AG08395 (cell line): Measurements from ENCODE around the gene YWHAG.
A peak's percentile ranks its signal among the peaks of the same experiment; 100 is the strongest.
"Not testable (repeated sequence)": the region's sequence is repeated elsewhere in the genome, so short reads cannot be mapped to it uniquely, and the experiment has no call there.

Experiments
- DNase-seq: peaks from one replicate; pipeline ENCODE4 v3.0.0; 2012; ENCODE audit warnings: mixed read lengths, low spot score

YWHAG gene

GRCh38 chr7:76358481-76359110 is at the start of gene YWHAG:
Gene YWHAG, minus strand, starts transcription at chr7:76358991. Its CDS starts 183 bp downstream, at chr7:76358808.
- peak; percentile 90 for DNase-seq

GRCh38 chr7:76408121-76408560 is 49.4 kb upstream of the YWHAG start:
- DNase-seq, result no peak

- no peak for DNase-seq
Observed at GRCh38 chr7:76407718-76408117, 48.9 kb upstream of the YWHAG start.

- DNase-seq, result no peak
Observed at GRCh38 chr7:76405738-76406137, 46.9 kb upstream of the YWHAG start.

GRCh38 chr7:76403780-76404494 is 45.1 kb upstream of the YWHAG start:
- no peak for DNase-seq

- DNase-seq, result not testable (repeated sequence)
Observed at GRCh38 chr7:76403097-76403496, 44.3 kb upstream of the YWHAG start.

- no peak for DNase-seq
Observed at GRCh38 chr7:76400248-76400647, 41.5 kb upstream of the YWHAG start.

GRCh38 chr7:76397409-76398183 is 38.8 kb upstream of the YWHAG start:
- peak; percentile 83 for DNase-seq

- DNase-seq, result no peak
Observed at GRCh38 chr7:76396864-76397263, 38.1 kb upstream of the YWHAG start.

- DNase-seq, result no peak
Observed at GRCh38 chr7:76395965-76396726, 37.4 kb upstream of the YWHAG start.

GRCh38 chr7:76395605-76395964 is 36.8 kb upstream of the YWHAG start:
- not testable (repeated sequence) for DNase-seq

- DNase-seq, result no peak
Observed at GRCh38 chr7:76394957-76395356, 36.2 kb upstream of the YWHAG start.

GRCh38 chr7:76393116-76394031 is 34.6 kb upstream of the YWHAG start:
- DNase-seq, result peak; percentile 99

GRCh38 chr7:76392531-76393115 is 33.8 kb upstream of the YWHAG start:
- no peak for DNase-seq

- no peak for DNase-seq
Observed at GRCh38 chr7:76390092-76390491, 31.3 kb upstream of the YWHAG start.

- DNase-seq, result not testable (repeated sequence)
Observed at GRCh38 chr7:76387789-76388188, 29.0 kb upstream of the YWHAG start.

GRCh38 chr7:76386691-76387260 is 28.0 kb upstream of the YWHAG start:
- peak; percentile 71 for DNase-seq

GRCh38 chr7:76383089-76383944 is 24.5 kb upstream of the YWHAG start:
- no peak for DNase-seq

GRCh38 chr7:76381814-76382213 is 23.0 kb upstream of the YWHAG start:
- no peak for DNase-seq
